Fibroblast of lung (primary cell): Measurements from ENCODE around the gene RNASE8.

Experiments
- CTCF ChIP-seq, 2 donors: IDR thresholded peaks in 1 of 2; conservative IDR thresholded peaks in 1 of 2; 1 replicate in 1 of 2; 2 replicates in 1 of 2; pipeline ENCODE4 v1.5.1; 2011 to 2012; ENCODE audit warnings: low read length in 2 of 2, control low read depth in 1 of 2, inconsistent platforms in 1 of 2, low read depth in 1 of 2, mild to moderate bottlenecking in 1 of 2
- EZH2 ChIP-seq: IDR thresholded peaks from 2 replicates; pipeline ENCODE4 v1.5.1; 2012; ENCODE audit warnings: low read length, control low read depth, mild to moderate bottlenecking; ENCODE audit errors: missing control alignments

- TF ChIP-seq CTCF (conservative IDR thresholded peaks at IDR 0.05 in 1 of 2, IDR thresholded peaks at IDR 0.05 in 1 of 2; ENCODE audit: low read depth in 1 of 2, low read length in 2 of 2): no peak
- TF ChIP-seq EZH2: no peak
Measured at GRCh38 chr14:21102521-21103410, 45.1 kb downstream of the RNASE8 start.
